Stimulated activated CD8-positive, alpha-beta memory T cell treated with anti-CD3 and anti-CD28 coated beads, Interleukin-2, amount 100 ng/mL, for 1 hour (primary cell): ENCODE measurements around the gene MAPK7.
"Not testable (repeated sequence)": the region's sequence is repeated elsewhere in the genome, so short reads cannot be mapped to it uniquely, and the experiment has no call there.

Source experiments
- DNase-seq, 2 donors: peaks; one replicate each; pipeline ENCODE4 v3.0.0-alpha.2; 2020; ENCODE audit warnings: low read depth in 2 of 2

MAPK7 gene

DNA sequence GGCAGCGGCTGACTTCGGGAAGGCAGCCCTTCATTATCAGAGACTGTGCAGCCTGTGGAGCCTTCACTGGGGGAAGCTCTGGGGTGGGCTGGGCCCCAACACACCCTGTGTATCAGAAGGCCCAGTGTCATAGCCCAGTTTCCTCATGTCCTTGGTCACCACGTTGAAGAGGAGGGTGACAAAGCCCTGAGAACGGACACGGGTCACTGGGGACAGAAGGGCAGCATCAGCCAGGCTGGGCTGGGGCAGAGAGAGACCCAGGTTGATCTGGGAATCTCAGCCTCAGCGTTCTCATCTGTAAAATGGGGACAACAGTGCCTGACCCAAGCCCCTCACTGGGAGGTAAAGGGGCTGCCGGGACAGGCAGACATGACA, 35.1 kb upstream of the MAPK7 start:
- no peak for DNase-seq

GRCh38 chr17:19343671-19344151, 34.6 kb upstream of the MAPK7 start:
- DNase-seq, result no peak

- no peak for DNase-seq
Observed at GRCh38 chr17:19344311-19345066, 33.8 kb upstream of the MAPK7 start.

DNA sequence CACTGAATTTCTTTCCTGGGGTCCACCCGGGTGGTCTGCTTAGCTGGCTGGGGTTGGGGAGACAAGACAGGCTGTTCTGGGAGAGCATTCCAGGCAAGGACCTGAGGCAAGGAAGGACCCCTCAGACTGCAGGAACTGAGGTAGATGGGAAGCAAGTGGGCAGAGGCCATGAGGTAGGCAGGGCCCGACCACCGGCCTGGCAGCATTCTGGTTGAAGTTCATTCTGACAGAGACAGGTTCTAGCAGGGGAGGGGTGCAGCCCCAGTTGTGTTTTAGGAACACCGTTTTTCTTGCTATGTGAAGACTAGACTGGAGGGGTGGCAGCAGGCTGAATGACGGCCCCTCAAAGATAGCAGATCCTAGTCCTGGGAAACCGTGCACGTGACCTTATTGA, 33.2 kb upstream of the MAPK7 start:
- DNase-seq, result no peak

DNA sequence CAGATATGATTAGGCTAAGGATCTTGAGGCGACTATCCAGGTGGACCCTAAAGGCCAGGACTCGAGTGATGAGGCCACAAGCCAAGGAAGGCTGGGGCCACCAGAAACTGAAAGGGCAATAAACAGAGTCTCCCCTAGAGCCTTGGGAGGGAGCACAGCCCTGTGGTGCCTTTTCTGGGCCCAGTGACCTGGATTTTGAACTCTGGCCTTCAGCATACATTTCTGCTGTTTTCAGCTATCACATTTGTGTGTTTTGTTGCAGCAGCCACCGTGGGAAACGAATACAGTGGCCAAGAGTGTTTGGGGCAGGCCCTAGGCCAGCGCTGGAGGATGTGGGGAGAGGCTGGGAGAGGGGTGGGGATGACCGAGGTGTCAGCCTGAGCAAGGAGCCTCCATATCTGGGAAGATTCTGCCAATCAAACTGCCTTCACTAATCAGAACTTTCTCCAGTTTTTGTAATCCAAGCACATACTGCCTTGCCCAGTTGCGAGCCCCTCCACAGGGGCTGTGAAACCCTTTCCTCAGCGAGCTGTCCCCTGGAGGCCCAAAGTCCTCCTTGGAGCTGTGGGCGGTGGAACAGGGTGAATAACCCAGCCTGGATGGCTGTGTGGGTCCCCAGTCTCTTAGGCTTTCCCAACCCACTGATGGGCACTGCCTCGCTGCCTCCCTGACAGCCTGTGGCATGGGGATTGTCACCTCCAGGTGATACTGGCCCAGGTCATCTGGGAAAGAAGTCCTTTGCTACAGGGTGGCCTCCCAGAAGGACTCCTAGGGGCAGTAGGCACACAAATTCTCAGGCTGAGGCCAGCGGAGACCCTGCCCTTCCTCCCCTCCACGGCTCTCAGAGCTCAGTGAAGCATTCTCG, 32.6 kb upstream of the MAPK7 start:
- DNase-seq, result no peak

DNA sequence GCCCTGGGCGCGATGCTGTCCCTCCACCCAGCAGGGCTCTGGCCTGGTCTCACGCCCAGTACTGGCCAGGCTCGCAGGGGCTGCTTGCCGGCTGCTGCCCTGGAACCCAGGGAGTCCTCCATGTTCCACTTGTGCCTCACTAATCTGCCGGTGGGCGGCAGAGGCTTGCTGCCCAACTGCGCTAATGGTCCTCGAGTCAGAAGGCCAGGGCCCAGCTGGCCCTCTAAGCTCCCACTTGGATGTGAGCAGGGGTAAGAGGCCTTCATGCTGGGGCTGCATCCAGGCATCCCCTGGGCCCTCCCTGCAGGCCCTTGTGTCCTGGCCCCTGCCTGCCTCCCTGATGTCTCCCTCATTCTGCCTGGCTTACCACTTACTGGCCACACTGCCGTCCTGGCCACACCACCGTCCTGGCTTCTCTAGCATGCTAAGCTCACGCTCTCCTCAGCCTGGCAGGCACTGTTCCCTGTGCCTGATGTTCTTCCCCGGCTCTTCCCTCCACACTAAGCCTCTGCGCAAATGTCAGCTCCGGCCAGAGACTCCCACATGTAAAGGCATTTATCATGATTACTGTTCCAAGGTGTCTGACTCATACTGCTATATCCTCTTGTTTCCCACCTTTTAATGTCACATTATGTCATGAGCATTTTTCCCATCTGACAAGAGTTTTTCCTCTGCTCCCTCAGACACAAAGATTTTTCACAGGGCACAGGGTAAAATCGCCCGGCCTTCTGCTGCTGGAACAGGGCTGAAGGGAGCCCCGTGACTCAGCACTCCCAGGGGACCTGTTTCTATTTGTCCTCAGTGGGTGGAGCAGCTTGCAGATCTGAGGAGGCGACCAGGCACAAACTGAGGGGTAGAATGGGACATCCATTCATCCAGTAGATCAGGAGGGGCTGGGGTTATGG, 31.7 kb upstream of the MAPK7 start:
- DNase-seq, result no peak

DNA sequence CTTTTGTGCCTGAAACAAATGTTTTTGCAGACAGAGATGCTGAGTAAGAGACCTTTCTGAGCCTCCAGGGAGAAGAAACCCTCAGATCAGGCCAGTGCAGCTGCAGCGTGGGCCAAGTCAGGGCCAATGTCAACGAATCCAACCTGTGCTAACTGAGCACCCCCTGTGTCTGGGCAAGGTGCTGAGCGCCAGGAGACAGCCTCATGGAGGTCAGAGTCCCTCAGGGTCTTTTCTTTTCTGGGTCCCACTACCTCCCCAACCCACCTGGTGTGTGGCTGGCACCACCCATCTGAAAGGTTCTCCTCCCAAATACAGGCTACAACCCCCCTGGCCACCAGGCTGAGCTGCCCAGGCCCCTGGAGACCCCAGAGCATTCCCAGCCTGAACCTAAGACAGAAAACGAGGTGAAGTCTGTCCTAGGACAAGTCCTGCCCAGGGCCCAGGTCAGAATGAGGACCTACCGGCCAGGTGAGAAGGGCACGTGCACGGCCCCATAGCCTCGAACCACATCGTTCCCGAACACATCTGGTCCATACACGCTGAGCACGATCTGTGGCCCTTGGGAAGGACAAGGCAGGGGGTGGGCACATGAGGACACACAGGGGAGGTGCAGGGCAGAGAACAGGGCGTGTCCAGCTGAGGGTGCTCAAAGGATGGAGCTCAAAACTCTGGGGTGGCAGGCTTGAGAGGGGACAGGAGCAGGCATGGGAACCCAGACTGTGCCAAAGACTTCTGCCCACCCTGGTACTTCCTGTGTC, 30.8 kb upstream of the MAPK7 start:
- no peak for DNase-seq

DNA sequence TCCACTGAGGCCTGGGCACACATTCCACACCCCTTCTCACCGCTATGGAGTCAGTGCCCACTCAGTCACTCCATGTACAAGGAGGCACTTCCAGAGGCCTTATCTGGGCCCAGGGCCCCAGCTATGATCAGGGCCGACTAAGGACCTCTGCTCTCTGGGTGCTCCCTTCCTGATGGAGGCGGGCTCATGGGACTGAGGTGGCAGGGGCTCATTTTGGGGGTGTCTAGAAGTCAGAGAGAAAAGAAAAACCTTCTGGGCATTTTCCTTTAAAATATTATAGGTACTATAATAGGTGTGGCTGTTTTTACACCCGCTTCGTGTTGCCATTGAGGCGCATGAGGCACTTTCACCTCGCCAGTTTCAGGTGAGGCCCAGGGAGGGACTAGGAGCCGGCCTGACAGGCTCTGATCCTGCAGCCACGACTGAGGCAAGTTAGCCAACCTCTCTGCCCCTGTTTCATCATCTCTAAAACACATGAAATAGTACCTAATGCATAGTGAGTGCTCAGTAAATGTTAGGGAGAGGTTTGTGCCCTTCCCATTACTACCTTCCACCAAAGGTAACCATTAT, 30.1 kb upstream of the MAPK7 start:
- no peak for DNase-seq

- no peak for DNase-seq
Observed at GRCh38 chr17:19348806-19349205, 29.5 kb upstream of the MAPK7 start.

DNA sequence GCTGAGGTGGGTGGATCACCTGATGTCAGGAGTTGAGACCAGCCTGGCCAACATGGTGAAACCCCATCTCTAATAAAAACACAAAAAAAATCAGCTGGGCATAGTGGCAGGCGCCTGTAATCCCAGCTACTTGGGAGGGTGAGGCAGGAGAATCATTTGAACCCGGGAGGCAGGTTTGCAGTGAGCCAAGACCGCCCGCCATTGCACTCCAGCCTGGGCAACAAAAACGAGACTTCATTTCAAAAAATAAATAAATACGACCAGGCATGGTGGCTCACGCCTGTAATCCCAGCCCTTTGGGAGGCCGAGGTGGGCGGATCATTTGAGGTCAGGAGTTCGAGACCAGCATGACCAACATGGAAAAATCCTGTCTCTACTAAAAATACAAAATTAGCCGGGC, 24.9 kb upstream of the MAPK7 start:
- DNase-seq, result not testable (repeated sequence)

DNA sequence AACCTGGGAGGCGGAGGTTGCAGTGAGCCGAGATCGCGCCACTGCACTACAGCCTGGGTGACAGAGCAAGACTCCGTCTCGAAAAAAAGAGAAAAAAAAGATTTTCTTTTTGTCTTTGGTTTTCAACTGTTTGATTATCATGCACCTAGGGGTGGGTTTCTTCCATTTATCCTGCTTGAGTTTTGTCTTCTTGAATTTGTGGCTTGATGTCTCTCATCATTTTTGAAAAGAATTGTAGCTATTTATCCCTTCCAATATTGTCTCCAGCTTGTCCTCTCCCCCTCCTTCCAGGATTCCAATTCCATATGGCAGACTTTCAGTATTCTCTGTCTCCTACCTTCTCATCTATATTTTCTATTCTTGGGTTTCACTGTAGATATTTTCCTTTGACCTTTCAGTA, 23.6 kb upstream of the MAPK7 start:
- DNase-seq, result no peak

DNA sequence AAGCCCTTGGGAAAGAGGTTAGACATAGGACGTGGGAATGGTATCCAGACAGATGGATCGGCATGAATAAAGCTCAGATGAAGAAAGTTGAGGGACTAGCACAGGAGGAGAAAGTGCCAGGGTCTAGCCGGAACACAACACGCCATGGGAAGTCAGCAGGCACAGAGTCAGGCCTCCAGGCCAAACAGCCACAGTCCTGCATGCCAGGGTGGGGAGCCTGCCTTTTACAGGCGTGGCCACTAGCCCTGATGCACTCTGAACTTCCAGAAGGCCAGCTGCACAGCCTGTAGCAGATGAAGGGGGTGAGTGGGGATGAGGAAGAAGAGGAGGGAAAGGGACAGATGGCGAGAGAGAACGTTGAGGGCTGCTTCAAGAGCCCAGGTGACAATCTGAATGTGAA, 20.9 kb upstream of the MAPK7 start:
- no peak for DNase-seq

GRCh38 chr17:19357761-19358160, 20.5 kb upstream of the MAPK7 start:
- no peak for DNase-seq

GRCh38 chr17:19359151-19359550, 19.1 kb upstream of the MAPK7 start:
- DNase-seq, result no peak

GRCh38 chr17:19359856-19360255, 18.4 kb upstream of the MAPK7 start:
- no peak for DNase-seq

DNA sequence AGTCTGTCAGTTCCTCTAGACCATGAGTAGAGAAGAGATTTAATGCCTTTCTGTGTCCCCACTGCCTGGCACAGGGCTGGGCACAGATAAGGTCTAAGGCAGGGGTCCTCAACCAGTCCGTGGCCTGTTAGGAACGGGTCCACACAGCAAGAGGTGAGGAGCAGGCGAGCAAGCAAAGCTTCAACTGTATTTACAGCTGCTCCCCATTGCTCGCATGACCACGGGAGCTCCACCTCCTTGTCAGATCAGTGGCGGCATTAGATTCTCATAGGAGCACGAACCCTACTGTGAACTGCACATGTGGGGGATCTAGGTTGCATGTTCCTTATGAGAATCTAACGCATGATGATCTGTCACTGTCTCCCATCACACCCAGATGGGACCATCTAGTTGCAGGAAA, 17.5 kb upstream of the MAPK7 start:
- DNase-seq, result no peak

- DNase-seq, result no peak
Observed at GRCh38 chr17:19361326-19361725, 17.0 kb upstream of the MAPK7 start.

DNA sequence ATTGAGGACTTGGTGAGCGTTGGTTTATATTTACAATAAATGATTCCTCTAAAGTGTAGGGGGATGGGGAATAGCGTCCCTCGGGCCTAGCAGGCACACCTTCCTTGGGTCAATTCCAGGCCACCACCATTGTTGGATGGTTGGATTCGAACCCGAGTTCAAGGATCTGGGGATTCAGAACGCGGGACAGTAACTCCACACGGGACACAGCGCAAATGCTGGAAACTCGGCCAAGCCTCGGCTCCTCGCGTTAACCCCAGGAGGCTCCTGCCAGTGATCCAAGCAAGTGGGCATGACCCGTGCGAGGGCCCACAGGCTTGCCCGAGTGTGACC, 16.4 kb upstream of the MAPK7 start:
- no peak for DNase-seq

GRCh38 chr17:19362277-19363113, 15.8 kb upstream of the MAPK7 start, which contains the start of gene B9D1:
Gene B9D1 (minus strand): TSS chr17:19362723. CDS start chr17:19362569, 154 bp downstream.
- peak; percentile 89 to 91 for DNase-seq

DNA sequence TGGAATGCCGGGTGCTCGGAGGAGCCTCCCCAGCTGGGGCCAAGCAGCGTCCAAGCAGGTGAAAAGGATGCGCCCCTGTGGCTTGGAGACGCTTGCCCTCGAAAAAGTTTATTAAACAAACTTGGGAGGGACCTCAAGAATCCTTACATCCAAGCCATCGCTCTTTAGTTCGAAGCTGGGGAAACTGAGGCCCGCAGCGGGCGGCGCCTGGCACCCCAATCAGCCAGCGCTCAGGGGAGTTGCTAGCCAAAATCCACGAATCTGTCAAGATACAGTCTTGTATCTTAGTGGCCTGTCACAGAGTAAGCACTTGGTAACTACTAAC, 15.2 kb upstream of the MAPK7 start:
- no peak for DNase-seq
